ENCODE data around the gene CD68.

The CD68 gene

DNA sequence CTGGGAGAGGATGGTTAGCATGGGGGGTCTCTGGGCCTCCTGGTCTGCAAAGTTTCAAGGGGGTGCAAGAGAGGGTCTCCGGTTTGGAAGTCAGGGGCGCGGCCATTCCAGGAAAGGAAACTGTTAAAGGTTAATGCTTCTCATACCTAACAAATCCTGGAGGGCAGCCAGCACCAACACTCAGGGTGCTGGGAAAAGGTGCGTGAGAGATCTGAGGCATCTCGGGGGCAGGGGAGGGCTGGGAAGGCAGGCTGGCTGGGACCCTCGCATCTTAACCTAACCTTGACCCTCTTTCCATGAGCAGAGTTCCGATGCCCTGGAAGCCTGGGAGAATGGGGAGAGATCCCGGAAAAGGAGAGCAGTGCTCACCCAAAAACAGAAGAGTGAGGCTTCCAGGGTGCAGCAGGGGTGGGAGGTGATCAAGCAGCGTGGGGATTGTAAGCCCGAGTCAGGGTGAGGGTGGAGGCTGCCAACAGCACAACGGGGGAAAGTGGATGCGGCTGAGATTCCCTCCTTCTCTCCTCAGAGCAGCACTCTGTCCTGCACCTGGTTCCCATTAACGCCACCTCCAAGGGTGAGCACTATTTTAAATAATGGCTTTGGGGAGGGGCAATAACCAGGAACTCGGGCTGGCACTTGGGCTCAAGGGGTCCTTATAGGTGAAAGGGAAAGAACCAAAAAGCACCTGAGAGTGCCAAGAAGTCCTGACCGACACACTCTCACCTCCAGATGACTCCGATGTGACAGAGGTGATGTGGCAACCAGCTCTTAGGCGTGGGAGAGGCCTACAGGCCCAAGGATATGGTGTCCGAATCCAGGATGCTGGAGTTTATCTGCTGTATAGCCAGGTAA lies 19.9 kb upstream of the CD68 start:
- DNase-seq: no peak

DNA sequence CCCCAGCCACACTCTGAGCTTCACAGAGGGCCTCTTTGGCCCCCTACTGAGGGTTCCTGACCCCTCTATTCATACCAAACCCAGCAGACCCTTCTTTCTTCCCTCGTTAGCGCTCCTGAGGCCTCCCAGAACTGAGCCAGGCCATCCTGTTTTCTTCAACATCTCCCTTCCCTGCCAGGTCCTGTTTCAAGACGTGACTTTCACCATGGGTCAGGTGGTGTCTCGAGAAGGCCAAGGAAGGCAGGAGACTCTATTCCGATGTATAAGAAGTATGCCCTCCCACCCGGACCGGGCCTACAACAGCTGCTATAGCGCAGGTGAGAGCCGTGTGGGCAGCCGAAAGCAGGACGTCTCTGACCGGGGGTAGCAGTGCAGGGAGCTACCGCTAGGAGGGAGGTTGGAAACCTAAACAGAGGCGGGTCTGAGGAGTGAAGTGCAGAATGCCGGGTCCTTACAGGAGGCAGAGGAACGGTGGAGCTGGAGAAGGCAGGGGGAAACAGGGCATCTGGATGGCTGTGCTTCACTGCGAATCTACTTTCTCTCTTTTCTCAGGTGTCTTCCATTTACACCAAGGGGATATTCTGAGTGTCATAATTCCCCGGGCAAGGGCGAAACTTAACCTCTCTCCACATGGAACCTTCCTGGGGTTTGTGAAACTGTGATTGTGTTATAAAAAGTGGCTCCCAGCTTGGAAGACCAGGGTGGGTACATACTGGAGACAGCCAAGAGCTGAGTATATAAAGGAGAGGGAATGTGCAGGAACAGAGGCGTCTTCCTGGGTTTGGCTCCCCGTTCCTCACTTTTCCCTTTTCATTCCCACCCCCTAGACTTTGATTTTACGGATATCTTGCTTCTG lies 19.0 kb upstream of the CD68 start:
- peak in 13 of 58 donors; percentile 16 to 48 (median 30) for DNase-seq

DNA sequence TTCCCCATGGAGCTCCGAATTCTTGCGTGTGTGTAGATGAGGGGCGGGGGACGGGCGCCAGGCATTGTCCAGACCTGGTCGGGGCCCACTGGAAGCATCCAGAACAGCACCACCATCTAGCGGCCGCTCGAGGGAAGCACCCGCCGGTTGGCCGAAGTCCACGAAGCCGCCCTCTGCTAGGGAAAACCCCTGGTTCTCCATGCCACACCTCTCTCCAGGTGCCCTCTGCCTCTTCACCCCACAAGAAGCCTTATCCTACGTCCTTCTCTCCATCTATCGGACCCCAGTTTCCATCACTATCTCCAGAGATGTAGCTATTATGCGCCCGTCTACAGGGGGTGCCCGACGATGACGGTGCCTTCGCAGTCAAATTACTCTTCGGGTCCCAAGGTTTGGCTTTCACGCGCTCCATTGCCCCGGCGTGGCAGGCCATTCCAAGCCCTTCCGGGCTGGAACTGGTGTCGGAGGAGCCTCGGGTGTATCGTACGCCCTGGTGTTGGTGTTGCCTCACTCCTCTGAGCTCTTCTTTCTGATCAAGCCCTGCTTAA lies 18.3 kb upstream of the CD68 start:
- DNase-seq: peak in 54 of 58 donors; percentile 31 to 92 (median 79)

DNA sequence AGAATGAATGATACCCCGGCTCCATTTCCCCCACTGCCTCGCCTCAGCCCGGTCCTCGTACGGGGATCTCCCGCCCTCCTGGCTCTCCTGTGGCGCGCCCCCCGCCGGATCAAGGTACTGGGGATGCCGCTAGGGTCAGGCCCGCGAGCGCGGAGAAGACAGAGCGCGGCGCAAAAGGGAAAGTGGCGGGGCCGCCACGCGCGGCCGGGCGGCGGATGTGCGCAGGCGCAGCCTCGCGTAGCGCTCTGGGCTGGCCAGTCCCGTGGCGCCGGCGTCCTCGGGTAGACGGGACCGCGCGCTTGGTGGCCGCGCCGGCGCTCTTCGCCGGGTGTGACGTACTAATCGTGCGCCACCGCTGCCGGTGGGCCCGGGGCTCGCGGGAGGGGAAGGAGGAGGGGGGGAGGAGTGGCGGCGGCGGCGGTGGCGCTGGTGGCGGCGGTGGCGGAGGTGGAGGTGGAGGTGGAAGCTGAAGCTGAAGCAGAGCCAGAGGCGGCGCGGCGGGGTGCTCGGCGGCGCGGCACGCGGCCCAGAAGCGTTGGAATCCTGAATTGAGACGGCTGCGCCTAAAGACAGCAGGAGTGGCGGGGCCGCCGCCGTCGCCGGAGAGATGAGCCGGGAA lies 17.7 kb upstream of the CD68 start, which contains the start of gene SENP3:
SENP3 (plus strand) TSS at position 331 of the 619 bp plus-strand sequence. CDS start 1,158 bp downstream, outside the sequence.
- DNase-seq: peak in 55 of 58 donors; percentile 28 to 92 (median 83)

DNA sequence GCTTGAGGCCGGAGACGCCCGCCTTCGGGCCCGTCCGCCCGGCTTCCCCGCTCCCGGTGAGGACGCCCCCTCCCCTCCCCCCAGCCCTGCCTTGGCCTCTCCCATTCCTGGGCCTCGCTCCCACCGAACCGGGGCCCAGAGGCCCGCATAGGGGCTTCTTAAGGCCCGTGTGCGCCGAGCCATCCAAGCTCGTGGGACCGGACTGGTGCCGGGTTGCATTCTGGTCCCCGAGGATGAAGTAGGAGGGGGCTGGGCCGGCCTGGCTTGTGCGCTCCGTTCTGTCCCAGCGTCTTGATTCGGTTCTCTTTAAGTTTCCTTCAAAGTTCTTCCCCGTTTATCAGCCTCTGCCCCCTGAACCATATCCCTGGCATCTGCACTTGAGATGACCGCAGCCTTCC lies 17.2 kb upstream of the CD68 start:
- DNase-seq: no peak

DNA sequence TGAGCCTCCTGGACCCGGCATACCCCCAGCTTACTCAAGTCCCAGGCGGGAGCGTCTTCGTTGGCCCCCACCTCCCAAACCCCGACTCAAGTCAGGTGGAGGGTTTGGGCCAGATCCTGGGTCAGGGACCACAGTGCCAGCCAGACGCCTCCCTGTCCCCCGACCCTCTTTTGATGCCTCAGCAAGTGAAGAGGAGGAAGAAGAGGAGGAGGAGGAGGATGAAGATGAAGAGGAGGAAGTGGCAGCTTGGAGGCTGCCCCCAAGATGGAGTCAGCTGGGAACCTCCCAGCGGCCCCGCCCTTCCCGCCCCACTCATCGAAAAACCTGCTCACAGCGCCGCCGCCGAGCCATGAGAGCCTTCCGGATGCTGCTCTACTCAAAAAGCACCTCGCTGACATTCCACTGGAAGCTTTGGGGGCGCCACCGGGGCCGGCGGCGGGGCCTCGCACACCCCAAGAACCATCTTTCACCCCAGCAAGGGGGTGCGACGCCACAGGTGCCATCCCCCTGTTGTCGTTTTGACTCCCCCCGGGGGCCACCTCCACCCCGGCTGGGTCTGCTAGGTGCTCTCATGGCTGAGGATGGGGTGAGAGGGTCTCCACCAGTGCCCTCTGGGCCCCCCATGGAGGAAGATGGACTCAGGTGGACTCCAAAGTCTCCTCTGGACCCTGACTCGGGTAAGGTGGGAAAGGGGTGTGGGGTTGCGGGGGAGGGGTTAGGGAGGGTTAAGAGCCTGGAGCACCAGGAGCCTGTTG lies 16.1 kb upstream of the CD68 start:
- no peak for DNase-seq

DNA sequence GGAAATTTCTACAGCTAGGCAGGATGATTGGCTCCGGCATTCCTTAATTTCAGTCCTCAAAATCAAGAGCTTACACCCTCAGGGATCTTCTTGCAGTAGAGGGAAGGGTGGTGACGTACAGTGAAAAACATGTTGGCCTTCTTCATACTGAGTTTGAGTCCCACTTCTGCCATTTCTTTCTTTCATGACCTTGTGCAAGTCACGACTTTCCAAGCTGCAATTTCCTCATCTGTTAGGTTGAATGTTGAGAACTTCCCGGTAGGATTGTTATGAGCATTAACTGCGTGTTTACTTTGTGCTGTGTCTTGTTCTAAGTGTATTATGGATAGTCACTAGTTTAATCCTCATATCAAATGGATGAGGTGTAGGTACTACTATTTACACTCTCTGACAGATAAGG lies 9.9 kb upstream of the CD68 start:
- DNase-seq: no peak

DNA sequence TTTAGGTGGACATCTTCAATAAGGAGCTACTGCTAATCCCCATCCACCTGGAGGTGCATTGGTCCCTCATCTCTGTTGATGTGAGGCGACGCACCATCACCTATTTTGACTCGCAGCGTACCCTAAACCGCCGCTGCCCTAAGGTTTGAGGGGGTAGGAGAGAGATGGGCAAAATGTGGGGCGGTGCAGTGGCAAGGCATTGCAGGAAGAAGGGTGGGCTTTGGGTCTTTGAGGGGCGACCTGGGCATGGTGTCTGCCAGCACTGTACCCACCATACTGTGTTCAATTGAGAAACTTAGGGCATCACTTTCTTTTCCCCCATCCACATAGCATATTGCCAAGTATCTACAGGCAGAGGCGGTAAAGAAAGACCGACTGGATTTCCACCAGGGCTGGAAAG lies 9.1 kb upstream of the CD68 start:
- no peak for DNase-seq

DNA sequence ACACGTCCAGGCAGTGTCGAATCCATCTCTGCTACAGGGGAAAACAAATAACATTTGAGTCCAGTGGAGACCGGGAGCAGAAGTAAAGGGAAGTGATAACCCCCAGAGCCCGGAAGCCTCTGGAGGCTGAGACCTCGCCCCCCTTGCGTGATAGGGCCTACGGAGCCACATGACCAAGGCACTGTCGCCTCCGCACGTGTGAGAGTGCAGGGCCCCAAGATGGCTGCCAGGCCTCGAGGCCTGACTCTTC lies 7.2 kb upstream of the CD68 start:
- no peak for DNase-seq

DNA sequence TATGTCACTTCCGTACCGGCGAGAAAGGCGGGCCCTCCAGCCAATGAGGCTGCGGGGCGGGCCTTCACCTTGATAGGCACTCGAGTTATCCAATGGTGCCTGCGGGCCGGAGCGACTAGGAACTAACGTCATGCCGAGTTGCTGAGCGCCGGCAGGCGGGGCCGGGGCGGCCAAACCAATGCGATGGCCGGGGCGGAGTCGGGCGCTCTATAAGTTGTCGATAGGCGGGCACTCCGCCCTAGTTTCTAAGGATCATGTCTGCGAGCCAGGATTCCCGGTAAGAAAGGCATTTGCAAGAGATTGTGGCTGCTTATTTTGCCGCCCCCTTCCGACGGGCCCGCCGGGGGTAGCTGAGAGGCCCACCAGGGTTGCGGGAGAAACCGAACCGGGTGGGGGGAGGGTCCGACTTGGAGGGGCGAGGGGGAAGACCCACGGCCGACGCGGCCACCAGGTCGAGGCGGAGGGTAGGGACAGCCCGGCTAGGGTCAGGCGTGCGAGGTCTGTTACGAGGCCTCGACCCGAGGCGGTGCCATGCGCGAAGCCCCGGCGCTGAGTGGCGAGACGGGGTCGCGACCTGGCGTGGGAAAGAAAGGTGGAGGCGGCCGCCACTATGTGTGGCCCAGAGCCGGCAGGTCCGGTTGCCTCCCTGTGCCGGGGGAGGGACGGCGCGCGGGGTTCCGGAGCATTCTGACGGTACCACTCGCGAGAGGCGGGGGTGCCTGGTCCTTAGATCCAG lies 6.7 kb upstream of the CD68 start:
- DNase-seq: peak; percentile 88 to 100 (median 100)

DNA sequence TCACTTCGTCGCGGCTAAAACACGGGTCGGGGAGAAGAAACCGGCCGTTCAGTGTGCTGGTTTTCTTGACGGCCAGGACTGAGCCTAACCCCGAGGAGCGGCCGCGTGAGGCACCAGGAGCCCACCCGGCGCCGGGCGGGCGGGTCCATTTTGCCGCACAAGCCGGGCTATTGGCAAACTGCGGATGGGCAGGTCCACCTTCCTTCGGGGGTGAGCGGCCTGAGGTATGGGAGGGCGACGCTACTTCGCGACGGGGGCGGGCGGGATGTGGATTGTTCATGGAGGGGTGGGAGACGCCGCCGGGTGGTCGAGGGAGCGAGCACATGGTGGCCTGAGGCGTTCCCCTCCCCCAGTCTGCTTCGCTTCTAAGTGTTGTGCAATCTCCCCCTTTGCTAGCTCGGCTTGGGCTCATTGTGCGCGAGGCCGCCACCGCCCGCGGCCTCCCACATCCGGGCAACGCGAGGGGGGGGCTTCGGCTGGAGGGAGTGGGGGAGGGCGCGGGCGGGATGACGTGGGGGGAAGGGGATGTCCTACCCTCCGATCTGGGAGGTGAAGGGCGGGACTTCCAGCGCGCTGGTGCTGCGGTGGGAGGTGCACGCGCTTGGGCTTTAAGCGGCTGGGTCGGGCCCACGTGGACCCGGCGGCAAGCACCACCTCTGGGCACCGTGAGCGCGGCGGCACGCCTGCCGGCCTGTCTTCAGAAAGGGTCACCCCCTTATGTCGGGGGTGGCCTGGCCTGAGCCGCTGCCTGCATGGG lies 5.9 kb upstream of the CD68 start:
- DNase-seq: peak in 56 of 58 donors; percentile 44 to 92 (median 84)

DNA sequence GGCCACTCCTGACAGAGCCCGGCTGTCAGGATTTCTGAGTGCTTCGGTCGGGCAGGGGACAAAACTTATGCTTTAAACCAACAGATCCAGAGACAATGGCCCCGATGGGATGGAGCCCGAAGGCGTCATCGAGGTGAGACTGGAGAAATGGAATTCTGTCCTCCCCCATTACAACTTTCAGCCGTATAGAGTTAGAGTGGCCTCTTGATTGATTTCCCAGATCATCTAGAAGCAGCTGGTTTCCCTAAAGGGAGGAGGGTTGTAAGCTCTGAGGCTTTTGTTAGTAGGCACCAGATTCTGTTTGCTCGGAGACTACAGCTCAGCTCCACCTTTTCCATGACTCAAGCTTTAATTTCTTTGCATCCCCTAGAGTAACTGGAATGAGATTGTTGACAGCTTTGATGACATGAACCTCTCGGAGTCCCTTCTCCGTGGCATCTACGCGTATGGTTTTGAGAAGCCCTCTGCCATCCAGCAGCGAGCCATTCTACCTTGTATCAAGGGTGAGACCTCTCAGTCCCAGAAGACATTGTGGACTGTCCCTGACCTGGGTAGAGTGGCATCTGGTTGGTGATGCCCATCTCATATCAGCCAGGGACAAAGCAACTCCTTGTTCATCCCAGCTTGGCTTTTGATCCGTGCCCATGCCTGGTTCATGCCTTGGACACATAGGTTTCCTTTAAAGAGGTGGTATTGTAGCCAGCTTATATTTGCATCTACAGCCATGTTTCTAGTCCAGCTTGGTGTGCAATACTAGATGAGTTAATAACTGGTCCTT lies 5.1 kb upstream of the CD68 start:
- no peak for DNase-seq

DNA sequence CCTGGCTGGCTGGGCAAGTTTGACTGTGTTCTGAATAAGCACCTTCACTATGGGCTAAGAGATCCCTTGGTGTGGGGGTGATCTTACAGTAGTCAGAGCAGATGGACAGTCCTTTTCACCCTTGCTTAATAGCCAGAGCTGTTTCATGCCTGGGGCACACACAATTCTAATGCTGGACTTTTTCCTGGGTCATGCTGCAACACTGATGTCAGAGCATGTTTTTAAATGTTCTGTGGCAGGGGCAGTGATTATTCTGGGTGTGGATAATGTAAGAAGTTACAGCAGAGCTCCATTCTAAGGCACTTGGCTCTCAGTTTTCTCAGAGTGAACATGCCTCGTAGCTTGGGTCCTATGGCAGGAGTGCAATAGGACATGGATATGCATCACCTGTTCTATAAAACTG lies 4.0 kb upstream of the CD68 start:
- DNase-seq: no peak

DNA sequence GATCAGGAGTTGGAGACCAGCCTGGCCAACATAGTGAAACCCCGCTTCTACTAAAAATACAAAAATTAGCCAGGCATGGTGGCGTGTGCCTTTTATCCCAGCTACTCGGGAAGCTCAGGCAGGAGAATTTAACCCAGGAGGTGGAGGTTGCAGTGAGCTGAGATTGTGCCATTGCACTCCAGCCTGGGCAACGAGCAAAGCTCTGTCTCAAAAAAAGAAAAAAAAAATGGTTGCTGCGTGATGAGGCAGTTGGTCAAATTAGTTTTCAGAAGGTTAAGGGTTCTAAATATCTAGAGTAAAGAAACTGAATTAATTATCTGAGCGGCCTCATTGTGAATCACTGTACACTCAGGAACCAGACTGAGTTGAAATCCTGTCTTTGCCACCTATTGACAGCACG lies 3.5 kb upstream of the CD68 start:
- no peak for DNase-seq

DNA sequence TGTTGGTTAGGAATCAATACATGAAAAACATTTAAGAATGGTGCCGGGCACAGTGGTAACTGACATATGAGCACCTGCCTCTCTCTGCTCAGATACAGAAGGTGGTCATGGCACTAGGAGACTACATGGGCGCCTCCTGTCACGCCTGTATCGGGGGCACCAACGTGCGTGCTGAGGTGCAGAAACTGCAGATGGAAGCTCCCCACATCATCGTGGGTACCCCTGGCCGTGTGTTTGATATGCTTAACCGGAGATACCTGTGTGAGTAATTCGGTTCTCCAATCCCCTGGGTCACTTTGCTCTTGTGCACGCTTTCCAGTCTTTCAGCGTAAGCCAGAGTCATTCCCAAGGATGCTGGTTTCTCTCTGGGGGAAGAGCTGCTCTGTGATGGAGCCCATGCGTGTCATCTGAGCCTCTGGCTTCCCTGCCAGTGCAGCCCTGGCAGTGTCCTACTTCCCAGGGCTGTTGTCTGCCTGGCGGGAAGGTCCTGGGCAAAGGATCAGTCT lies 3.0 kb upstream of the CD68 start:
- DNase-seq: peak in 1 of 58 donors; percentile 23

DNA sequence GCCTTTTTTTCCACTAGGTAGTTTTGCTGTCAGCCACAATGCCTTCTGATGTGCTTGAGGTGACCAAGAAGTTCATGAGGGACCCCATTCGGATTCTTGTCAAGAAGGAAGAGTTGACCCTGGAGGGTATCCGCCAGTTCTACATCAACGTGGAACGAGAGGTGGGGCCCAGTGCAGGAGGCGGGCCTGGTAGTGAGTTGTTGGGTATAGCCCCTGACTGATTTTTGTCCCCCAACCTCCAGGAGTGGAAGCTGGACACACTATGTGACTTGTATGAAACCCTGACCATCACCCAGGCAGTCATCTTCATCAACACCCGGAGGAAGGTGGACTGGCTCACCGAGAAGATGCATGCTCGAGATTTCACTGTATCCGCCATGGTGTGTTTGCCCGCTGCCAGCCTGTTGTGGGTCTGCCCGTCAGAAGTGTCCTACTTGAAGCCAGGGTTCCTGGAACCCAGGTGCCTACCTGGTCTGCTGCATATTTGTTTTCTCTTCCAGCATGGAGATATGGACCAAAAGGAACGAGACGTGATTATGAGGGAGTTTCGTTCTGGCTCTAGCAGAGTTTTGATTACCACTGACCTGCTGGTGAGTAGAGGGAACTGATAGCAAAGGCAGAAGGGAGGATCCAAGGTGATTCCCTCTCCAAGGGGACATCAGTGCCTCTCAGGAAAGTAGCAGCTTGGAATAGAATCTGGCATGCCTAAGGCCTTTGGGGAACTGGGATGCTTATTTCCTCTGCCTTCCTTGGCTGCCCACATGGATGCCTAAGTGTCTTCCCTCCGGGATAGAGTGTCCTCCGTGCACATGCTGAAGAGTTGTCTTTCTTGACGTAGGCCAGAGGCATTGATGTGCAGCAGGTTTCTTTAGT lies 1.9 kb upstream of the CD68 start:
- DNase-seq: no peak

DNA sequence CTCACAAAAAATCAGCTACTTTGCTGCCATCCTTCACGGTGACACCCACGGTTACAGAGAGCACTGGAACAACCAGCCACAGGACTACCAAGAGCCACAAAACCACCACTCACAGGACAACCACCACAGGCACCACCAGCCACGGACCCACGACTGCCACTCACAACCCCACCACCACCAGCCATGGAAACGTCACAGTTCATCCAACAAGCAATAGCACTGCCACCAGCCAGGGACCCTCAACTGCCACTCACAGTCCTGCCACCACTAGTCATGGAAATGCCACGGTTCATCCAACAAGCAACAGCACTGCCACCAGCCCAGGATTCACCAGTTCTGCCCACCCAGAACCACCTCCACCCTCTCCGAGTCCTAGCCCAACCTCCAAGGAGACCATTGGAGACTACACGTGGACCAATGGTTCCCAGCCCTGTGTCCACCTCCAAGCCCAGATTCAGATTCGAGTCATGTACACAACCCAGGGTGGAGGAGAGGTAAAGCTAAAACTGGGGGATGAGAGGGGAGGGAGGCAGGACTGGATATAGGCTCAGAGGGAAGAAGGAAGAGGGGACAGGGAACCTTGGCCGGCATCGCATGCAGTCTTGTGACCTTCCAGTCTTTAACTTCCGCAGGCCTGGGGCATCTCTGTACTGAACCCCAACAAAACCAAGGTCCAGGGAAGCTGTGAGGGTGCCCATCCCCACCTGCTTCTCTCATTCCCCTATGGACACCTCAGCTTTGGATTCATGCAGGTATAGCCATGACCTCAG lies 581 bp downstream of the CD68 start:
- no peak for DNase-seq
